ENCODE results near the gene OIT3.

GRCh38 chr10:72980348-72980747, 86.8 kb downstream of the OIT3 start:
- TF ChIP-seq CTCF (IDR thresholded peaks at IDR 0.05) (no peak), POLR2A (IDR thresholded peaks at IDR 0.05) (no peak)

Measured in prostate gland (tissue), 2 donors.